Pulmonary artery endothelial cell (primary cell): ENCODE results near the gene PRR14. TPM values are rescaled to one million over a fixed set of nuclear protein-coding genes. Genes with fewer than 3 reads are reported as not detected.
A peak's percentile ranks its signal among the peaks of the same experiment; 100 is the strongest.
"Not testable (repeated sequence)": the region's sequence is repeated elsewhere in the genome, so short reads cannot be mapped to it uniquely, and the experiment has no call there.

Experiments
- DNase-seq: peaks from one replicate; pipeline ENCODE4 v3.0.0-alpha.2; 2011; ENCODE audit warnings: low read depth, low spot score
- total RNA-seq: library from RNA; depleted of rRNA; stranded (reverse); fragments of >200 nt; gene quantifications from 2 replicates; pipeline ENCODE4 v1.2.3, GENCODE V29; 2014

The PRR14 gene
- total RNA-seq, 1 donor from 2014 or later: 6.7 TPM

DNA sequence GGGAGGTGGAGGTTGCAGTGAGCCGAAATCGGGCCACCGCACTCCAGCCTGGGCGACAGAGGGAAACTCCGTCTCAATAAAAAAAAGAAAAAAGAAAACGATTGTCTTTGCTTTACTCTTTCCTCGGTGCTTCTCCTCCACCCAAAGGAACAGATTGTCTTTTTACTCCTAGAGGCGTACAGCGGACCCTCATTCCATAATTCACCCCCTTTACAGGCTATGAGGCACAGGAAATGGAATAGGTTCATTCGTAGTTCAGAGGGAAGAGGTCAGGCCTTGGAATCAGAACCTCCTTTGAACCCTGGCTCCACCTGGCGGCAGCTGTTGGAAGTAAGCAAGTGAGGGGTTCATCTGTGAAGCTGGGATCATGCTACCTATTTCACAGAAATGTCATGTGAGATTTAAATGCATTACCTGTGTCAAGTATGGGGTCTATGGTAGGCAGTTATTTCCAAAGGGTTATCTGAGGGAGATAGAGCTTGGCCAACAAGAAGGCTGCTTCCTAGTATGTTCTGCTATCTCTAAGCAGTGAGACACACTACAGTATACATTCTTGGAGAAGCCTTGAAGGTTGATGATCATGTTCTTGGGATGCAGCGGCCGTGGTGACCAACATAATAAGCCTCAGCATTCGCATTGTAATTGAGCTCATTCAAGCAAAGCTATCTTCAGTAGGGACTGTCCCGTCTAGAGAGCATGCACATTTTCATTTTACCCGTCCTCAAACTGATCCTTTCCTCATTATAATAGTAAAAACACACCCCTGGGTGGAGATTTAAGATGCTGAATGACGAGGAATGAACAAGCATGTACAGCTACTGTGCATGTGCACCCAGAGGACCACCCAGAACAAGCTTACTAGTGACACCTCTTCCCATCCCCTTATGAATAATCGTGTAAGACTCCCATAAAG, 21.9 kb upstream of the PRR14 start:
- no peak for DNase-seq

DNA sequence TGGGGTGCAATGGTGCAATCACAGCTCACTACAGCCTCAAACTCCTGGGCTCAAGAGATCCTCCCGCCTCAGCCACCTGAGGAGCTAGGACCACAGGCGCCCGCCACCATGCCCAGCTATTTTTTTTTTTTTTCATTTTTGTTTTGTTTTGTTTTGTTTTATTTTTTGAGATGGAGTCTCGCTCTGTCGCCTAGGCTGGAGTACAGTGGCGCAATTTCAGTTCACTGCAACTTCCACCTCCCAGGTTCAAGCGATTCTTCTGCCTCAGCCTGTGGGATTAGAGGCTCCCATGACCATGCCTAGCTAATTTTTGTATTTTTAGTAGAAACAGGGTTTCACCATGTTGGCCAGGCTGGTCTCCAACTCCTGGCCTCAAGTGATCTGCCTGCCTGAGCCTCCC, 18.3 kb upstream of the PRR14 start:
- DNase-seq: not testable (repeated sequence)

GRCh38 chr16:30633526-30633925, 17.2 kb upstream of the PRR14 start:
- DNase-seq: no peak

DNA sequence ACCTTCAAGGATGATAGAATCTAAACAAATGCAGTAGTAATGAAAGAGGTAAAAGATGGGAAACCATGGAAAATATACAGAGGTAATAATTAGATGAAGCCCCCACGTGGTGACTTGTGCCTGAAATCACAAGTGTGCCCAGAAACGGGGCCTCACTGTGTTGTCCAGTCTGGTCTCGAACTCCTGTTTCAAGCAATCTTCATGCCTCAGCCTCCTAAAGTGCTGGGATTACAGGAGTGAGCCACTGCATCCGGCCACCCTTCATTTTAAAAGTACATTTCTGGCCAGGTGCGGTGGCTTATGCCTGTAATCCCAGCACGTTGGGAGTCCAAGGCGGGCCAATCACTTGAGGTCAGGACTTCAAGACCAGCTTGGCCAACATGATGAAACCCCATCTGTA, 14.2 kb upstream of the PRR14 start:
- no peak for DNase-seq

GRCh38 chr16:30637139-30637538, 13.6 kb upstream of the PRR14 start:
- DNase-seq: not testable (repeated sequence)

- DNase-seq: no peak
These were observed 12.8 kb upstream of the PRR14 start for GRCh38 chr16:30637944-30638343.

DNA sequence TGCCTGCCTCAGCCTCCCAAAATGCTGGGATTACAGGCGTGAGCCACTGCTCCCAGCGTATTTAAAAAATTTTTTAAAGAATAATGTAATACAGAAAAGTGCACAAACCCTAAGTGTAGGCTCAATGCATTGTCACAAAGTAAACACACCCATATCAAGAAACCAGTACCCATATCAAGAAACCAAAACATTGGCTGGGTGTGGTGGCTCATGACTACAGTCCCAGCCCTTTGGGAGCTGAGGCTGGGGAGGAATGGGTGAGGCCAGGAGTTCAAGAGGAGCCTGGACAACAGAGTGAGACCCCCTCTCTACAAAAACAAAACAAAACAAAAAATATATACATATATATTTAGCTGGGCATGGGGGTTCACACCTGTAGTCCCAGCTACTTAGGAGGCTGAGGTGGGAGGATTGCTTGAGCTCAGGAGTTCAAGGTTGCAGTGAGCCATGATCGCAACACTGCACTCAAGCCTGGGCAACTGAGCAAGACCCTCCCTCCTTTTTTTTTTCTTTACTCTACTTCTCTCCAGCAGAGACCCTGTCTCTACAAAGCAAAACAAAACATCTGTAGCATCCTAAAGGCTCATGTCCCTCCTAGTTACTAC, 9.3 kb upstream of the PRR14 start:
- no peak for DNase-seq

GRCh38 chr16:30644334-30644830, 6.4 kb upstream of the PRR14 start:
- DNase-seq: no peak

GRCh38 chr16:30645727-30646126, 5.0 kb upstream of the PRR14 start:
- DNase-seq: no peak

DNA sequence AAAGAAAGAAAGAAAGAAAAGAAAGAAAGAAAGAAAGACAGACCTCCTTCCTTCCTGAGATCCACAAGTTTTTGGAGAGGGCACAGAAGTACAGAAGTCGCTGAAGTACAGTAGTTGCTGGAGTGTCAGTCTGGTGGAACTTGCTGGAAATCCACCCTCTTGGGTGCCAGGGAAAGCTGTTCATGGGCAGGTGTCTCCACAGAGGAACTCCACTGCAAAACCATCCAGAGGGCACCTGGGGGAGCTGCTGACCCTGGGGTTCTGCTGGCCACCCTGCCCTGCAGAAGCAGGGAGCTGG, 3.5 kb upstream of the PRR14 start:
- DNase-seq: no peak

DNA sequence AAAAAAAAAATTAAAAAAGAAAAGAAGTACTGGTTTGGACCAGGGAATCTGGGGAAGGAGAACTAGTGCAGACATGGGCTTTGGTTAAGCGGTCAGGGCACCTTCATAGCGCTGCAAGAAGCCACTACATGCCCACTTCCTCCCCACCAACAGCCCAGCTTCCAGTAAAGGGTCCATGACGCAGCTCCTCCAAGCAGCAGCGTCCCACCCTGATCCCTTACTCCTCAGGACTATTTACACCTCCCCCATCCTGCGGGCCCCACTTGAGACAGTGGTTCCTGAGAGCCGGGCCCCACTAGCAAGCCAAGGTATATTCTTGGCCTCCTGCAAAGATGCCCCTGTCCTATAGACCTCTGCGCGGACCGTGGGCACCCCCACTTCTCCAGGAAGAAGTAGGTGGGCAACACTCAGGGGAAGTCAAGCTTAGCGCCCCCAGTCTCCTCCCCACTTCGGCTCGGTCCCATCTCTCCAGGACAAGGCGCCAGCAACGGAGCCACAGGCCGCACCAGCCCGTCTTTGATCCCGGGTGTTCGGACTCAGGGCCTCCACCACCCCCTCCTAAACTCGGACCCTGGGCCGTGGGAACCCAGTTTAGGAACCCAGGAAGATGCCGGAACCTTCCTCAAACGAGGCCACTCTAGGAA, 913 bp upstream of the PRR14 start:
- DNase-seq: no peak

- no peak for DNase-seq
These were observed 604 bp downstream of the PRR14 start for GRCh38 chr16:30651124-30652004.

DNA sequence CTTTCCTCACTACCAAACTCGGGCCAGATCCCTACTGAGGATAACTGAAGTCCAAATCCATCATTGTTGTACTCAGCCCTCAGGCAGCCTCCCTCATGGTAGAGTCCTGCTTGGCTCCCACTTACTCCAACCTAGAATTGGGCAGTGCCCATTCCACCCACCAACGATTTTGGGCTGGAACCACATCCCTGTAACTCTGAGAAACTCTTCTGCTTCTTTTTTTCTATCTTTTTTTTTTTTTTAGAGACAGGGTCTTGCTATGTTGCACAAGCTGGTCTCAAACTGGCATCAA, 1.2 kb downstream of the PRR14 start:
- no peak for DNase-seq

GRCh38 chr16:30652718-30653117, 2.0 kb downstream of the PRR14 start:
- no peak for DNase-seq

GRCh38 chr16:30654856-30655255, 4.1 kb downstream of the PRR14 start:
- no peak for DNase-seq

GRCh38 chr16:30655815-30656347, 5.1 kb downstream of the PRR14 start:
- DNase-seq: no peak

GRCh38 chr16:30656388-30656787, 5.6 kb downstream of the PRR14 start:
- DNase-seq: no peak

- DNase-seq: no peak
These were observed 6.5 kb downstream of the PRR14 start for GRCh38 chr16:30656974-30657865.

DNA sequence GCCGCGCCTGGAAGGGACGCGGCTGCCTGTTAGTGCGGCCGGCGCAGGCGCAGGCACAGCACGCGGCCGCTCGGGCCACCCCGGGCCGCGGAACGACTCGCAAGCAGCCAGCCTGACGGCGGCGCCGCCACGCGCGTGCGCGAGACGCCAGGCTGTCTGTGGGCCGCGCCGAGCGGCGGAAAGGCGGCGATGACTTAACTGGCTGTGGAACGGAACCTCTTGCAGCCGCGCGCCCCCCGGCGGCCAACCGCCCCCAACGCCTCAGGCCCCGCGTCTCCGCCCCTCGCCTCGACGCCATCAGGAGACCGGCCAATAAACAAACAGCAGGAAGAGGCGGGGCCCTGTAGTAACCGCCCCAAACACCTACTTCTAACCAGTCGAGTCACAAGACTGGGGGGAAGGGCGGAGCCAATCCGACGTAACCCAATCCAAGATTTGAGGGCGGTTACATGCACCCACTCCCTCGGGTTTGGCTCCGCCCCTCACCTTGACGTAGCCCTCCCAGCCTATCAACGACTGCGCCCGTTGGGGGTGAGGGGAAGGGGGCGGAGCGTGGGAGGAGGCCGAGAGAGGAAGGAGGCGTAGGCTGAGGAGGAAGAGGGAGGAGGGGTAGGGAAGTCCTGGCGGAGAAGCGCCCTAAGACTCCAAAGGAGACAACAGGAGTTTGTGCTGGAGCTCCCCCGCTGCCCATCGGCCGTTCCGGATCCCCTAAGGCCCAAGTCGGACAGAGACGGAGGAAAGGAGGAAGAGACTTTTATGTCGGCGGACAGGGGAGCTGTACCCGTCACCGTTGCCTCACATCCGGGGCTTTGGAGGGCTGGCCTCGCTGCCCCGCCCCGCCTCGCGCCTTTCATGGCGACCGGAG, 7.3 kb downstream of the PRR14 start, which contains the start of gene FBRS:
TSS of gene FBRS (plus strand) at position 566 of the 865 bp plus-strand sequence. CDS start 1,088 bp downstream, outside the sequence.
- peak; percentile 100 for DNase-seq
